ENCODE results near the gene SYT14. TPM values are rescaled to one million over a fixed set of nuclear protein-coding genes. Genes with fewer than 3 reads are reported as not detected.
"Not testable (repeated sequence)": the region's sequence is repeated elsewhere in the genome, so short reads cannot be mapped to it uniquely, and the experiment has no call there.

The SYT14 gene
- not detected in 2 replicates for total RNA-seq (2014; rRNA removed; shearing (Covaris generic))

DNA sequence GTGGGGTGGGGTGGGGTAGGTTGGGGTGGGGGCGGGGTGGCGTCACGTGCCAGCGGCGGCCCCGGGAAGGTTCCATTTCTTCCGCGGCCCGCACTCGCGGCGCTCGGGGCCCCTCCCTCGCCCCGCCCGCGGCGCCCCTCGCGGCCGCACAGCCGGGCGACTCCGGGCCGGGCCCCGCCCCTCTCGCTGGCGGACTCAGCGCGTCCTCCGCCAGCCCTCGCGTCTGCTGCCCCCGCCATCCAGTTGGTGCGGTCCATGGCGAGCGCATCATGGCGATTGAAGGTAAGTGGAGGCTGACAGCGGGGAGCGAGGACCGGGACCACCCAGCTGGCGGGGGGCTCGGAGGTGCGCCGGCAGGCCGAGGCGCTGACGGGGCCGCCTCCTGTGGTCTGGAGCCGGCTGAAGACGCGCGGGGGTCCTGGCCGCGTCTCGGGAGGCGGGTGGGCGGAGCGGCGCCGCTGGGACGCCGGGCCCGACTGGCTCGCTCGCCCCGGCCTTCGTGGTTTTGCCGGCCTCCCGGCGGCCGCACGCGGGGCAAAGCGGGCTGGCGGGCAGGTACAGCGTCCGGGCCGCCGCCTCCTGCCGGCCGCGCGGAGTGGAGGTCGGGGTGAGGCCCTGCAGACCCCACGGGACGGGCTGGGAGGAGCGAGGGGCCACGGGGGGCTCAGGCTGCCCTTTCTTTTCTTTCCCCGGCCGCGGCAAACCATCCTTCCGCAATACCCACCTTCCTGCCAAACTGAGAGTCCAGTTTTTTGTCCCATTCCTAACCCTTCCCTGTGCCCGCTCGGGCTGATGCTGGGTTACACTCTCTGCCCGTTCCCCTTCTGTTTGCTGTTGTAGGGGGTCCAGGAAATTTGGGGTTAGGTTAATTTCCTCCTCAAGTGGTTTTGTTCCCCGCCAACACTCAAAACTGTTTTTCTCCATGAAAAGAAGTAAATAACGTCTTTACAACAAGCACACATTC is at the start of gene SYT14:
Gene SYT14, plus strand, starts transcription at position 222 of the 964 bp plus-strand sequence. Its CDS starts 48 bp downstream, at position 270.
- DNase-seq (ENCODE audit: low spot score) = no peak

DNA sequence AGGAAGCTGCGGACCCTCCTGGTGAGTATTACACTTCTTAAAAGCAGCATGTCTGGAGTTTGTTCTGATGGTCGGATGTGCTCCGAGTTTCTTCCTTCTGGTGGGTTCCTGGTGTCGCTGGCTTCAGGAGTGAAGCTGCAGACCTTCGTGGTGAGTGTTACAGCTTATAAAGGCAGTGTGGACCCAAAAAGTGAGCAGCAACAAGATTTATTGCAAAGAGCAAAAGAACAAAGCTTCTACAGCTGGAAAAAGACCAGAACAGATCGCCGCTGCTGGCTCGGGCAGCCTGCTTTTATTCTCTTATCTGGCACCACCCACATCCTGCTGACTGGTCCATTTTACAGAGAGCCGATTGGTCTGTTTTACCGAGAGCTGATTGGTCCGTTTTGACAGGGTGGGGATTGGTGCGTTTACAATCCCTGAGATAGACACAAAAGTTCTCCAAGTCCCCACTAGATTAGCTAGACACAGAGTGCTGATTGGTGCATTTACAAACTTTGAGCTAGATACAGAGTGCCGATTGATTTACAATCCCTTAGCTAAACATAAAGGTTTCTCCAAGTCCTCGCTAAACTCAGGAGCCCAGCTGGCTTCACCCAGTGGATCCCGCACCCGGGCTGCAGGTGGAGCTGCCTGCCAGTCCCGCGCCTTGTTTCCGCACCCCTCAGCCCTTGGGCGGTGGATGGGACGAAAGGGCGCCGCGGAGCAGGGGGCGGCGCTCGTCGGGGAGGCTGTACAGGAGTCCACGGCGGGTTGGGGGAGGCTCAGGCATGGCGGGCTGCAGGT is 49.5 kb upstream of the SYT14 start:
- DNase-seq (ENCODE audit: low spot score) = not testable (repeated sequence)

DNA sequence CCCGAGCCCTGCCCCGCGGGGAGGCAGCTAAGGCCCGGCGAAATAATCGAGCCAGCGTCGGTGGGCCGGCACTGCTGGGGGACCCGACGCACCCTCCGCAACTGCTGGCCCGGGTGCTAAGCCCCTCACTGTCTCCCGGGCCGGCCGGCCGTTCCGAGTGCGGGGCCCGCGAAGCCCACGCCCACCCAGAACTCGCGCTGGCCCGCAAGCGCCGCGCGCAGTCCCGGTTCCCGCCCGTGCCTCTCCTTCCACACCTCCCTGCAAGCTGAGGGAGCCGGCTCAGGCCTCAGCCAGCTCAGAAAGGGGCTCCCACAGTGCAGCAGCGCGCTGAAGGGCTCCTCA is 49.0 kb upstream of the SYT14 start:
- DNase-seq (ENCODE audit: low spot score) = no peak

DNA sequence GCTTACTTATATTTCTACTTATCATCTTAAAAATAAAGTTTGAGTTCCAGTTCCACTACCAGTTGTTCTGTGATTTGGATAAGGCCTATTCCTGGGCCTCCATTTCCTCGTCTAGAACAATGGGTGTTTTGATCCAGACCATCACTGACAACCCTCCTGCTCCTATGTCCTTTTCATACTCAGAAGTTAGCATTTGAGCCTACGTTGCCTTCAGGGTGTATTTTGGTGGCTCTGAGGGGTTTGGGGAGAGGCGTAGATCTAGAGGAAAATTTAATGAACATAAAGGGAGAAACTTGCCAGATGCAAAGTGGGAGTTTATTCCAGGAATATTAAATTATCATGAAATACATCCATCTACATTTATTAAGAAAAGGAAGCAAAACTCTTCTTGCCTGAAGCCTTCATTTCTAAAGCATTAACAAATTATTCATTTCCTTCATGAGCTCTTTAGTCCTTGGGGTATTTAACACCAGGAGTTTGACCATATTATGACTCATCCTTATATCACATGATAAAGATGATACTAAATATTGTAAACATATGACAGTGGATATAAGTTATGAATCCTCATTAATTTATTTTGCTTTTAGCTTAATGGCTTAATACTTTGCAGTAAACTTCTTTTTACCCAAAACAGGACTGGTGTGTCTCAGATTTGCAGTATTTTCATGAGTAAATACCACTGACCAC is 47.2 kb upstream of the SYT14 start:
- DNase-seq (ENCODE audit: low spot score) = no peak

DNA sequence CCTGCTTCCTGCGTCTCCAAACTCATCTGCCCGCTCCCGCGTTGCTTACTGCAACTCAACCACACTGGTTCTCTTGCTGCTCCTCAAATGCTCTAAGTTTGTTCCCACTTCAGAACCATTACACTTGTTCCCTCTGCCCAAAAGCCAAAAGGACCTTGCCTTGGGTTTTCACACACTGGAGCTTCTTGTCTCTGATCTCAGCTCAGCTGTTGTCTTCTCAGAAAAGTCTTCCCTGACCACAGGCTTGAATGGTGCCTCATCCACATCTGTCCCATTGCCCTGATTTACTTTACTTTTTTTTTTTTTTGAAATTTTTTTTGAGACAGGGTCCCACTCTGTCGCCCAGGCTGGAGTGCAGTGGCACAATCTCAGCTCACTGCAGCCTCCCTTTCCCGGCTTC is 44.3 kb upstream of the SYT14 start:
- no peak for DNase-seq (ENCODE audit: low spot score)

DNA sequence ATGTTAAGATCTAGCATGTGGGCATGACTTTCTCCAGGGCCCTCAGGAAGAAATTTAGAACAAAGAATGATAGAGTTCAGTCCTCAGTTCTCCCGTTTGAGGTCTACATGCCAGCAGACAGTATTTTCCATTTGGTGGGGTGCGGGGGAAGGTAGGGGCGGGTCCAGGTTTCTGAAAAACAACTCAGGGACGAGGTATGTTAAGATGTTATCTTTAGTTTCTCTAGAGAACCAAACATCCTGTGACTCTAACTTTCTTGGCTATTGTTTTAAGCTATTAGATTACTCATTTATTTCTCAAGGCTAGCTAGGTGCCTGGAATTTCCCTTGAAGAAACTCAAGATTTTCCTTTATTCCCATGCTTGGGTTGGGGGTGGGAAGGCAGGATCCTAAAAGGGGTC is 42.3 kb upstream of the SYT14 start:
- DNase-seq (ENCODE audit: low spot score) = no peak

DNA sequence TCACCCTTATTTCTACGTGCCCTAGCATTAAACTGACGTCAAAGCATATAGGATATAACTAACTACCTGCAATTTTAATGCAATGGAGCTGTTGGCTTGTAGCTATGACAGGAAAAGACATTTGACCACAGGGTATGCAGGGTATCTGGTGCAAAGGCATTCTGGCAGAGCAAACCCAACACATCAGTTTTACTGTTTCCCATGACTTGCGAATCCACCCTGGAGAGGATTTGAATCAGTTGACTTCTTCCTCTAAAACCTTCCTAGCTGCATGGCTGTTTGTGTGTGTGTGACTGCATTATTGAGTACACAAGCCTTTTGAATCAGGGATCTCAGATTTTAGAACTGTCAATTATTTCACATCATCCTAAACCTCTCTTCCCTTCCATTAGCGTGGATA is 41.7 kb upstream of the SYT14 start:
- DNase-seq (ENCODE audit: low spot score) = no peak

DNA sequence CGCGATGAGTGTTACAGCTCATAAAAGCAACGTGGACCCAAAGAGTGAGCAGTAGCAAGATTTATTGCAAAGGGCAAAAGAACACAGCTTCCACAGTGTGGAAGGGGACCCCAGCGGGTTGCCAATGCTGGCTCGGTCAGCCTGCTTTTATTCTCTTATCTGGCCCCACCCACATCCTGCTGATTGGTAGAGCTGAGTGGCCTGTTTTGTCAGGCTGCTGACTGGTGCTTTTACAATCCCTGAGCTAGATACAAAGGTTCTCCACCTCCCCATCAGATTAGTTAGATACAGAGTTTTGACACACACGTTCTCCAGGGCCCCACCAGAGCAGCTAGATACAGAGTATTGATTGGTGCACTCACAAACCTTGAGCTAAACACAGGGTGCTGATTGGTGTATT is 39.7 kb upstream of the SYT14 start:
- DNase-seq (ENCODE audit: low spot score) = not testable (repeated sequence)

DNA sequence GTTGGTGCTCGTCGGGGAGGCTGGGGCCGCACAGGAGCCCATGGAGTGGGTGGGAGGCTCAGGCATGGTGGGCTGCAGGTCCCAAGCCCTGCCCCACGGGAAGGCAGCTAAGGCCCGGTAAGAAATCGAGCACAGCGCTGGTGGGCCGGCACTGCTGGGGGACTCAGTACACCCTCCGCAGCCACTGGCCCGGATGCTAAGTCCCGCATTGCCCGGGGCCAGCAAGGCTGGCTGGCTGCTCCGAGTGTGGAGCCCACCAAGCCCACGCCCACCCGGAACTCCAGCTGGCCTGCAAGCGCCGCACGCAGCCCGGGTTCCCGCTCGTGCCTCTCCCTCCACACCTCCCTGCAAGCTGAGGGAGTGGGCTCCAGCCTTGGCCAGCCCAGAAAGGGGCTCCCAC is 39.2 kb upstream of the SYT14 start:
- not testable (repeated sequence) for DNase-seq (ENCODE audit: low spot score)

DNA sequence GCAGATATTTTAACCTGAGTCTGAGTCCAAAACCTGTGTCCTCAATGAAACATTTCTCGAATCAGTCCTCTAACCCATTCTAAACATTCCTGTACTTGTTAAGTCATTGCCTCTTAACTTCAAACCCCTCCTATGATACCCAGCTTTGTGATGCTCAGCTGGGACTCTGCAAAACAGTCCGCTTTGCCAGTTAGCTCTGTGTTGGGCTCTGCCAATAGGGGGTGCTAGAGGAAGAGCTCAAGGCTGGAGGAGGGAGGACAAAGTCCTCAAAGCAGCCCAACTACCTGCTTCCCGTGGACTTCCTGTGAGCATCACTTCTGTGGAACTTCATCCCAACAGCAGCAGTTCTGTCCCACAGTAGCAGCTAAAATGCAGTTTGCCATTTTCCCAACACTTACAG is 38.1 kb upstream of the SYT14 start:
- DNase-seq (ENCODE audit: low spot score) = peak; percentile 53

DNA sequence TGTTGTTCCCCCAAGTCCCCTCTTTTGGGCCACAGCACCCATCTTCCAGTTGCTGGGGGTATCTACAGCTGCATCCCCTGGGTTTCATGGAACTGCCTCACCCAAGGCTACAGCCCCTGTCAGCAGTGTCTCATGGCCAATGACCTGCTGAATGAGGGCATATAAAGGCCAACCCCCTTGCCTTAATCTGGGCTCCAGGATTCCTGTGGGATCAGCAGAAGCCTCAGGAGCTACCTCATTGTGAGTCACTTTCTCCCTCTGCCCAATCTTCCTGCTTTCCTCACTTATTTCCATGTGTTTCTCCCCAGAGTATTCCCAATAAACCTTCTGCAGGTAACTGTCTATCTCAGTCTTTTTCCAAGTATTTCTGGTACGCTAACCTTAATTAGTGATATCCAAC is 37.3 kb upstream of the SYT14 start:
- no peak for DNase-seq (ENCODE audit: low spot score)

DNA sequence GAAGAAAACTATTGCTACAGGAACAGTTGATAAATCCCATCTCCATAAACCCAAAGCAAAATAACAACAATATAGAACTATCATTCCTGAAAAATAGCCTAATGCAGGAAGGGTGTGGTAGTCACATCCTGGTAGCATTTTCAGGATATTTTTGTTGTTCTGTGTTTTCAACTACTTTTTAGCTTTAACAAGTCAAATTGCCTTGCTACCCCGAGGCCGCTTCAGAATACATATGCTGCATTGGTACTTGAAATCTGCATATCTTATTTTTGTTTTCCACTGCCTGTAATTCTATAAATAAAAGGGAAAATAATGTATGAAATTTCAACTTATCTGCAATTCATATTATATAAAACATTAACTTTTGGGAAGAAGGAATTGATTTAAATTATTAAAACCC is 36.8 kb upstream of the SYT14 start:
- no peak for DNase-seq (ENCODE audit: low spot score)

DNA sequence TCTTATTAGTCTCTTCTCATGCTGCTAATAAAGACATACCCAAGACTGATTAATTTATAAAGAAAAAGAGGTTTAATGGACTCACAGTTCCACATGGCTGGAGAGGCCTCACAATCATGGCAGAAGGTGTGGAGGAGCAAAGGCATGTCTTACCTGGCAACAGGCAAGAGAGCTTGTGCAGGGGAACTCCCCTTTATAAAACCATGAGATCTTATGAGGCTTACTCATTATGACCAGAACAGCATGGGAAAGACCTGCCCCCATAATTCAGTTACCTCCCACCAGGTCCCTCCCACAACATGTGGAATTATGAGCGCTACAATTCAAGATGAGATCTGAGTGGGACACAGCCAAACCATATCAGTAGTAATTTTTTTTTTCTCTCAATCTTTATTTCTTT is 33.2 kb upstream of the SYT14 start:
- not testable (repeated sequence) for DNase-seq (ENCODE audit: low spot score)

DNA sequence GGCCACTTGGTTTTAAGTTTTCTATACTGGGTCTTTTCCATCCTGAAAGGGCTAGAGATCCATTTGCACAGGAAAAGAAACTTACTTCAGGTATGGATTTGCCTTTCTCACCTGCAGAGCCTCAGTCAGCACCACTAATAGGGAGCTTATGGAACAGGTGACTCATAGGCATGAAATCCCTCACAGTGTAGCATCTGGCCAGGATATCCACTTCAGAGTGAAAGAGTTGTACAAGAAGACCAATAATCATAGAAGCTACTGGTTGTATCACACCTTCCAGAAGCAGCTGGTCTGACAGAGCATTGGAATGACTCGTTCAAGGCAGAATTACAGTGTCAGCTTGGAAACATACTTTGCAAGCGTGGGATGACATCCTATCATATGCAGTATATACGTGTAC is 26.3 kb upstream of the SYT14 start:
- no peak for DNase-seq (ENCODE audit: low spot score)

DNA sequence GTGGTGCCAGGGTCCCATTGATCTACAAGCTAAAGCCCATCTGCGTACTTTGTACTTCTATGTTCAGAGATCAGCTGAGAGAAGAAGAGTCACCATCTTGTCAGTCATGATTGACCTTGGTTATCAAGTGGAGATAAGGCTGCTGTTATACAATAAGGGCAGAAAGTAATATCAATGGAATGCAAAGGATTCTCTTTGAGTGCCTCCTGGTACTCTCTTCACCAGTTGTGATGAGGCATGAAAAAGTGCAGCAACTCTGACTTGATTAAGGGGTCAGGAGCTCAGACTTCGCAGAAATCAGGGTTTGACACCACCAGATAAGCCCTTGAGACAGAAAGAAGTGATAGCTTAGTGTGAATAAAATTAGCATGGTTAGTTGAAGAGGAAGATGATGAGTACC is 25.7 kb upstream of the SYT14 start:
- DNase-seq (ENCODE audit: low spot score) = no peak

DNA sequence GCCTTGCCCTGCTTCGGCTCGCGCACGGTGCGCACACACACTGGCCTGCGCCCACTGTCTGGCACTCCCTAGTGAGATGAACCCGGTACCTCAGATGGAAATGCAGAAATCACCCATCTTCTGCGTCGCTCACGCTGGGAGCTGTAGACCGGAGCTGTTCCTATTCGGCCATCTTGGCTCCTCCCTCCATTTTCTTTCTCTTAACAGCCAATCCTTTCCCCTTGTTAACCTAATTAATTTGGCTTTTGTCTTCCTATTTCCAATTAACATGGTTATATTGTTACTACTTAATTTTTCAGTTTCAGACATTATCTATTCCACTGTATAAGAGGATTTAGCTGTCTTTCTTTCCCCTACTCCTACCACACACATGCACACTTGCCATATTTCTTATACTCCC is 18.4 kb upstream of the SYT14 start:
- not testable (repeated sequence) for DNase-seq (ENCODE audit: low spot score)

DNA sequence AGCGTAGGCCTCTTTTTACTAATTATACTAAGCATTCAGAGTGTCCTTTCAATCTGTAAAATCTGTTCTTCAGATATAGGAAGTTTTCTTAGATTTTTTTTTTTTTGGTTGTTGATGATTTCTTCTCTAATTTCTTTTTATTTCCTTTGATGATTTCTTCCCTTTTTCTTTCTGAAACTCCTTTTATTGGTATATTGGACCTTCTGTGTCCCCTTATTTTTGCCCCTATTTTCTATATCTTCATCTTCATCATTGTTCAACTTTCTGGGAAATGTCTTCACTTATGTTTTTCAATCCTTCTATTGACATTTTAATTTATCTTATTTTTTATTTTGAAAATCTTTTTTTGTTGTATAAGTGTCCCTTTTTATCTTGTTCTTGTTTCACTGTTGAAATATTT is 17.2 kb upstream of the SYT14 start:
- no peak for DNase-seq (ENCODE audit: low spot score)

DNA sequence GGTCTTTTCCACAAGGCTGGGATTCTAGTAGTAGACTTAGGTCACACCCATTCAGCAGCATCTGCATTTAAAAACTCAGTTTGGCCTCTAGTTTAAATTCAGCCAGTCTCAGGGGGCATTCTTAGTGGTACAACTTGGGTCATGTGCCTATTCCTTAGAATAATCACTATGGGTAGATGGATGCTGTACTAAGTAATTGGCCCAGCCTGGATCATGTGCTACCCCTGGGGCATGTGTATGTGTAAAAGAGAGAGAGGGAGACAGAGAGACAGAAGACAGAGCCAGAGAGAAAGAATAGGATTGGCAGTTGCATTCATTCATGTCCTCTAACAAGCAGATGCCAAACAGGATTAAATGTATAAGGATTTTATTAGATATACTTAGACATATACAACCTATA is 13.6 kb upstream of the SYT14 start:
- DNase-seq (ENCODE audit: low spot score) = no peak

DNA sequence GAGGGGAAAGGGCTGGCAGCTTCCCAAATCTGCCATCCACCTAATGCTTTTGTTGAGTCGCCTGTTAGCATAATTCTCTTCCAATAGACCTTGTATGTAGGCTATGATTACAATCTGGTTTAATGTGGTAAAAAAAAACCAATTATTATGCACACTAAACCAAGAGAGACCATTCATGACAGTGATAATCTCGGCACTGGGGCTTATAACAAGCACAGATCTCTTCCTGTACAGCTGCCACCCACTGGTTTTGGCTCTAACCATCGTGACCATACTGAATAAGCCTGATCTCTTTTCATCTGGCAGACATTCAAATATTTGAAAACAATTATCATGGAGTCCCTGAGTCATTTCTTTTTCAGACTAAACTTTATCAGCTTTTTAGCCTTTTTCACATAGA is 12.0 kb upstream of the SYT14 start:
- no peak for DNase-seq (ENCODE audit: low spot score)

DNA sequence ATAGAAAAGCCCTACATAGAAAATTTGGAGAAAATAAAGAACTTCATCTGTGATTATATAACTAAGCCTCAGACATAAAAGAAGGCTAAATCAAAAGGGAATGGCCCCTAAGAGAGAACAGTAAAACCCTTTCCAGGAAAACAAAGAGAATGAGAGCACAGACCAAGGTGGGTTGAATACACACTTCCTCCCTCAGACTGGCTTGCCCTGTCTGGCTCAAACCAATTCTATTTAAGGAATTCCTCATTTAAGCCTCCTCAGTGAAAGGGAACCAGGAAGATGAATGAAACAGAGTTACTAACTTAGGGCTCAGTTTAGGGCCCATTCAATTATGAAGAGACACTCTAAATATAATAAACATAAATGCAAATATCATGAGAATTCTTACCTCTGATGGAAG is 10.6 kb upstream of the SYT14 start:
- no peak for DNase-seq (ENCODE audit: low spot score)

DNA sequence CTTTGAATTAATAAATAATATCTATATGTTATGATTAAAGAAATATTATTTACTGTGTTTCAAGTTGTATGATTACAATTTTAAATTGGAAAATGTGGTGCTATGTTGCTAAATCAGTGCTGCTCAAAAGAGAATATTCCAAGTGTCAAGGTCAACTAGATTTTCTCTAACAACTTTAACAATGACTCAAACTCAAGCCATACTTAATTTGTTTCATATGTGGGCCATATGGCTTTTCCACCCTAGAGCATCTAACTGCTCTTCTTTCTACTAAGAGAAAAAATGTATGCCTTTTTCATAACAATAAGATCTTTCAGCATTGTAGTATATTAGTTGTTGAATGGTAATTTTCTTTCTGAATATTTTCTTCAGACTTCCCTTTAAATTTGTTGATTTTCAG is 8.3 kb upstream of the SYT14 start:
- DNase-seq (ENCODE audit: low spot score) = no peak

DNA sequence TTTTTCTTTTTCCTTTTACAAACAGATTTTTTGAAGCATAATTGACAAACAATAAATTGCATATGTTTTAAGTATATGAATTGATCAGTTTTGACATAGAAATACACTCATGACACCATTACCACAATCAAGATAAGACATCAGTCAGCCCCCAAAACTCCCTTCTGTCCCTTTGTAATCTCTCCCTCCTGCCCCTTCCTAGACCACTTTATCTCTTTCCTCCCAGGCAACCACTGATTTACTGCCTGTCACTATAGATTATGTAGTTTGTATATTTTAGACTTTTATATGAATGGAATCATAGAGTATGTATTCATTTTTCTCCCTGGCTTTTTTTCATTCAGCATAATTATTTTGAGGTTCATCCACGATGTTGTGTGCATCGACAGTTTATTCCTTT is 6.9 kb upstream of the SYT14 start:
- no peak for DNase-seq (ENCODE audit: low spot score)

Measured in HT-29 (cell line).